NCI-H2227 treated with DMSO at 0.1 percent for 48 hours (cell line): Measurements from ENCODE around the gene FBXO5.
A peak's percentile ranks its signal among the peaks of the same experiment; 100 is the strongest.

ENCODE experiments used
- DNase-seq: peaks from one replicate; lab custom pipeline; 2025; lab: John Stamatoyannopoulos, UW

The FBXO5 gene

DNA sequence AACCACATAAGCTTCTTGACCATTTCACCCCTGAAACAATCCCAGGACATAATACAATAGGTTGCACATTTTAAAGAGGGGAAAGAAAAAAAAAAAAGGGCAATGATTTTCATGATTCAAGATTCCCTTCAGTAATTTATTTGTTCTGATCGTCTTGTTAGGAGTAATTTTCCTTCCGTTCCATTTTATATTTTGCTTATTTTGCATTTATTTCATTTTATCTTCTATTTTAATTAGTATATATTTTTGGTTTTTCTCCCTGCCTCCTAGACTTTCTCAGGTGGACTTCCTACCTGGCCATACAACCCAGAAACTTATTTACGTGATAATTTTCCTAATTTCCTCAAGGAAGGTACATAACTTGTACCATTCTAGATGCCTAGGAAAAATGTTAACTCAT lies 32.6 kb downstream of the FBXO5 start:
- DNase-seq: no peak

GRCh38 chr6:152948150-152948768 lies 34.6 kb downstream of the FBXO5 start:
- peak; percentile 0 for DNase-seq

- DNase-seq: no peak
These were observed 35.8 kb downstream of the FBXO5 start for GRCh38 chr6:152946995-152947394.

DNA sequence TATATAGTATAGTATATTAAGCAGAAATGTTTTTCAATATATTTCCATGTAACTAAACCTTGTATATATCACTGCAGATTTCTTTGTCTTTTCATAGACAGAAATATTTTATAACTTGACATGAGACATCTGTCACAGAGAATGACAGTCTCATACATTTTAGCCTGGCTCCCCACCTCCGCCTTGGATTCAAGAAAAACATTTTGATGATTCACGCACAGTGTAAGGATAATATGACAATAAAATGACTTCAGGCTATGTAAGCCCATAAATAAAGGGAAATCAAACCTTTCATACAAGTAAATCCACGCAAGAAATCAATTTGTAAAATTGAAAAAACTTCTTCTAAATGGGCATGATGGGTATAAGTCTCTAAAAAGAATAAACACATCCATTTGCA lies 36.4 kb downstream of the FBXO5 start:
- no peak for DNase-seq

DNA sequence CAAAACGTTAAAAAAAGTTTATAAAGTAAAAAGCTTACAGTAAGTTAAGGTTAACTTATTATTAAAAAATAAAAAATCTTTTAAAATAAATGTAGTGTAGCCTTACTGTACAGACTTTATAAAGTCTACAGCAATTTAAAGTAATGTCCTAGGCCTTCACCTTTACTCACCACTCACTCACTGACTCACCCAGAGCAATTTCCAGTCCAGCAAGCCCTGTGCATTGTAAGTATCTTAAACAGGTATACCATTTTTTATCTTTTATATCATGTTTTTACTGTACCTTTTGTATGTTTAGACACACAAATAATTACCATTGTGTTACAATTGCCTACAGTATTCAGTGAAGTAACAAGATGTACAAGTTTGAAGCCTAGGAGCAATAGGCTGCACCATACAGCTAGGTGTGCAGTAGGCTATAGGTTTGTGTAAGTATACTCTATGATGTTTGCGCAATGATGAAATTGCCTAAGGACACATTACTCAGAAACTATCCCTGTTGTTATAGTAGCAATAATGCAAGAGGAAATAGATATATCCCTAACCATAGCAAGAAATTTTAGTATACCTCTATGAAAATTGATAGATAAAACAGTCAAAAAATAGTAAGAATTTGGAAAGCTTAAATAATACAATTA lies 39.5 kb downstream of the FBXO5 start:
- no peak for DNase-seq

DNA sequence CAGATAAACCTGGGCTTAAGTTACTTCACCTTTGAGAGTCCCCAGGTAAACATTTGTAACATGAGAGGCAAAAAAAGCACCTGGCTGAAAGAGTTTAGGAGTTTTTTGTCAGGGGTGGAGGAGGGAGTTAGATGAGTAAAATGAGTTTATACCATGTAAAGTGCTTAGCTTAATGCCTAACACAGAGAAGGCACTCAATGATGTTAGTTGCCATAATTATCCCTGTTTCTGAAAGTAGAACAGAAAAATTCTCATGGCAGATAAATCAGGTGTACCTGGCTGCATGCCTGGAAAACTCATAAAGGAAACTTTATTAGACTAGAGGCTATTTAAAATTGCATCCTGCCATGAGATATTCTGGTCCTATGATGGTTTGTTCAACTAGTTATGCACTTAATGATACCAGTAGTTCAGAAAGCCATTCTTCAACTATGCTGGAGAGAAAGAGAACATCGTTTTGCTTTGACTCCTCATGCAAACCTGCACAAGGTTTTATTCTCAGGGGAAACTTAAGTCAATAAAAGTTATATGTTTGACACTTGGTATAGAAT lies 40.4 kb downstream of the FBXO5 start:
- DNase-seq: no peak

DNA sequence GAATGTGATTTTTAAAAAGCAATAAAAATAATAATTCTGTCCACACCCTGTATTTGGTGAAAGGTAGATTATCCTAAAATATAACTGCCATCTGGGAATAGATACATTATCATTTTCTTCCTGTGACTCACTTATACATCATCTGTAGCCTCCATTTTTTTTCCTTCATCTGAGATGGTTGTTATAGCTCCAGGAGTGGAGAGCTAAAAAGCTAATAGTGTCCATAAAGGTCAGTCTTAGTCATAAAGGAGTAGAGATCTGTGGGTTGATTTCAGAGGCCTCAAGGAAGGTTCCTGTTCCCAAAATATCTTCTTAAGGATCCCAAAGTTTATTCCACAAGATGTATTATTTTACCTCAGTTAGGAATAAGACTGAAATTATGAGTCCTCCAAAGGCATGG lies 41.1 kb downstream of the FBXO5 start:
- DNase-seq: no peak

GRCh38 chr6:152932865-152933264 lies 50.0 kb downstream of the FBXO5 start:
- DNase-seq: no peak

DNA sequence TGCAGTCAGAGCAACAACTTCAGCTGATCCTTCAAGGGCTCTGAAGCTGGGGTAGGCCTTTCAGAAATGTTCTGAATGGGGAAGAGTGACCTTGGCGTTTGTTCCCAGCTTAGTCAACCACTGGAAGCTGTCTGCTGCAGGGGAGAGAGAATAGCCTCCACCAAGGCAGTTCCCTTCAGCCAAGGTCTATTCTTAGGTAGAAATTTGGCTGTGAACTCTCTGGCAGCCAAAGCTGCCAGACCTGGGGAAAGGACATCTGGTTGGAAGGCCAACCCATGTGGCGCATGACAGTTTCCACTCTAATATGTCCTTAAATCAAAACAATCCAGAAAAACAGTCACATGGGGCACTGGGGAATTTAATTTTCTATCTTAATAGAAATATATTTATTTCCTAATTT lies 60.1 kb downstream of the FBXO5 start:
- DNase-seq: no peak
